ENCODE measurements around the gene RASSF4.

The RASSF4 gene

DNA sequence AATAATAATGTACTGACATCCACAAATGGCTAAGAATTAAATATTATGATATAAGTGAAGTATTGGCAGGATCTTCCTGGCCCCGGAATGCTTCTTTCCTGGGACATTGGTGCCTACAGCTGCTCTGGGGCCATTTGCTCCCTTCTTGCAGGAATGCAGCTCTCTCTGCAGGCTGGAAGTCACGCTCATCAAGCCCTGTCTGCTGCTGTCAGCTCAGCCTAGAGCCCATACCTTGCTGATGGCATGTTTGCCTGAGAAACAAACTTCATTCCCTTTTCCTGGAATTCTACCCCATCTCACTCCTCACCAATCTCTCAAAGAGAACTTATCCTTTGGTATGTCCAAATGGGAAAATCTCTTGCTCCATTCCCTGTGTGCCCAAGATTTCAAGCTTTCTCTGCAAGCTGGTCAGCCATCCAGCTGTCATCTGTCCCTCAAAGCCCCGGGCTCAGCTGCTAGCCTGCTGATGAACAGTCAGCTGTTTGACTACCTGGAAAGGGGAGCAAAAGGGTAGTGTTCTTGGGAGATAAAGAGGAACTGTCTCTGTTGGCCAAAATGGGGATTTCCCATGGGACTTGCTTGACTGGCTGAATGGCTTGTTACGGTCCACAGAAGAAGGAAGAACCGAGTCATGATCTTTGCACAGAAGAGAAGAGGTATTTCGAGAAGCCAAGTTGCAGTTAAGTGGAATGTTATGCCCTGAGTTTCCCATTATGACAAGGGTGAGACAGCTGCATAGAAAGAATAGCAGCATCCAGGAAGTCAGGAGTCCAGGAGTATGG lies 12.0 kb upstream of the RASSF4 start:
- DNase-seq (ENCODE audit: low spot score), result no peak

DNA sequence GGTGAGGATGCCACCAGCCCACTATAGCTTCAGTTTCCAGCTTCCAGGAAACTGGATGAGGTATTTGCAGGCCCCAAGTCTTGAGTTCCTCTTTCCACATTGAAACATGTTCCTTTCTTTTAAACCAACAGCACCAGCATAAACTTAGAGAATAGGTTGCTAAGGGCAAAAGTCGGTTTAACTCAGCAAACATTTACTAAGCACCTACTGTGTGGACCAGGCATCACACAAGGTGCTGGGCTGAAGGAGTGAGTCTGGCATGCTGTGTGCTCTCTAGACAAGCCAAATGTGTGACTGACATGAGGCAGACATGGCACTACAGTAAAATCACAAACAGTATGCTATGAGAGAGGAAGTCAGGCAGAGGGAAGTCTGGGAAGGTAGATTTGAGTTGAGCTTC lies 11.0 kb upstream of the RASSF4 start:
- DNase-seq (ENCODE audit: low spot score), result no peak

DNA sequence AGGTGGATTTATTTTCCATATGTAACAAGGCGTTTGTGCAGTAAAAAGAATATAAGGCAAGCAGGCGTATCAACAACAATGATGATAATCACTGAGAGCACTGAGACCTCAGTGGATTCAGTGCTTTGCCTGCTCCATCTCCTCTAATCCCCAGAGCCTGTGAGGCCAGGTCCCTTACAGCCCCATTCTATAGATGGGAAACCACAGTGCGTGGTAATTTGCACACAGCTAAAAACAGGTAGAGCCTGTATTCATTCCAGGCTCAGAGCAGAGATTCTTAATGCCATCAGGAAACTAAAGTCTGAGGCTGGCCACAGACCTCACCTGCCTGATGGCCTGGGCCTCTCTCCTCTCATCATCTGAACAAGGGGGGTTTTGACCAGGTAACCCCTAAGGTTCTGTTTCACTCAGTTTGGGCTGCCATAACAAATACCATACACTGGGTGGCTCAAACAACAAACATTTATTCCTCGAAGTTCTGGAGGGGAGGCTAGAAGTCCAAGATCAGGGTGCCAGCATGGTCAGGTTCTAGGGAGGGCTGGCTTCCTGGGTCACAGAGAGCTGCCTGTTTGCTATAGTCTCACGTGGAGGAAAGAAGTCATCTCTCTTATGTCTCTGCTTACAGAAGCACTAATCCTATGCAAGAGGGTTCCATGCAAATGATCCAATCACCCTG lies 10.3 kb upstream of the RASSF4 start:
- no peak for DNase-seq (ENCODE audit: low spot score)

DNA sequence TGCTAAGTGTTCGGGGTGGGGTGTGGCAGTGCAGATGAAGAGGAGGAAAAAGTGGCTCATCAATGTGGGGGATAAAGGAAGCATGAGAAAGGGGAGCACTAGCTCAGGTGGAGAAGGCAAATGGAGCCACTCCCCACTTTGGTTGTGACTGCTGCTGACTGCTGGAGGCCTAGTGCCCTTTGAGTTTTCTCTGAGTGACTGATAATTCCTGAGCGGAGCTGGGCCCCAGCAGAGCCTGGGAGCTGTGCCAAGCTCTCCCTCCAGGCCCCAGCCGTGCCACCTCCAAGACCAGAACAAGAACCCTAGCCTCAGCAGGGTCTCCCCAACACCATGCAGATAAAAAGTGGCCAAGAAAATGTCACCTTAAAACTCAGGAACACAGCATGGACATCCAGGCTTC lies 9.7 kb upstream of the RASSF4 start:
- DNase-seq (ENCODE audit: low spot score), result no peak

DNA sequence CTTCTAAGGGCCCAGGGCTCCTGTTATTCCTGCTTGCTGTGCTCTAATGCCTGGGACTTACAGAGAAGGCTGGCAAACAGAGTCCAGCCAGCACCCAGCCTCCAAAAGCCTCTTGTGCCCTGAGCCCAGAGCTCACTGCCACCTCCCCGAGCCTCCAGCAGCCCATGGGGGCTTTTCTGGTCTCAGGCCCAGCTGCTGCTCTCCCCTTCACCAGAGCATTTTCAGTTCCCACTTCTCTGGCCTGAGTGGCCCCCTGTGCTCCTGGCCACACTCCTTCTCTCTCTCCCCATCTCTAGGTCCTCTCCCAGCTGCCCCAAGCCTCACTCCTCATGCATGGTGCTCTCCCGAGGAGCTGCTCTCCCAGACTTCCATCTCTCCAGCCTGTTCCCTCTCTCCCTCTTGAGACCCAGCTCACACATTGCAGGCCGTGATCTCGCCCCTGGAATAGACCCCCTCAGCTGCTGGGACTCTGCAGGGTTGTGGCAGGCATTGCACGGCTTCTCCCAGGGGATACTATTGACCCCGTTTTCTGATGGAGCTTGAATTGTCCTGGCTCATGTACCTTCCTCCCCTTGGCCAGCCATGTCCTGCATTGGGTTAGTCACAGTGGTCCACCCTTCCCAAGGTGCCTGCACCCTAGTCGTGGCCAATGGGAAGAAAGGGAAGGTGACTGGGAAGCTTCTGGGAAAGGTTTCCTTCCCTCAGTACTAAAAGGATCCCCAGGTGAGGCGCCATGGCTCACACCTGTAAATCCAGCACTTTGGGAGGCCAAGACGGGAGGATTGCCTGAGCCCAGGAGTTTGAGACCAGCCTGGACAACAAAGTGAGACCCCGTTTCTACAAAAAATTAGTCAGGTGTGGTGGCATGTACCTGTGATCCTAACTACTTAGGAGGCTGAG lies 9.0 kb upstream of the RASSF4 start:
- no peak for DNase-seq (ENCODE audit: low spot score)

DNA sequence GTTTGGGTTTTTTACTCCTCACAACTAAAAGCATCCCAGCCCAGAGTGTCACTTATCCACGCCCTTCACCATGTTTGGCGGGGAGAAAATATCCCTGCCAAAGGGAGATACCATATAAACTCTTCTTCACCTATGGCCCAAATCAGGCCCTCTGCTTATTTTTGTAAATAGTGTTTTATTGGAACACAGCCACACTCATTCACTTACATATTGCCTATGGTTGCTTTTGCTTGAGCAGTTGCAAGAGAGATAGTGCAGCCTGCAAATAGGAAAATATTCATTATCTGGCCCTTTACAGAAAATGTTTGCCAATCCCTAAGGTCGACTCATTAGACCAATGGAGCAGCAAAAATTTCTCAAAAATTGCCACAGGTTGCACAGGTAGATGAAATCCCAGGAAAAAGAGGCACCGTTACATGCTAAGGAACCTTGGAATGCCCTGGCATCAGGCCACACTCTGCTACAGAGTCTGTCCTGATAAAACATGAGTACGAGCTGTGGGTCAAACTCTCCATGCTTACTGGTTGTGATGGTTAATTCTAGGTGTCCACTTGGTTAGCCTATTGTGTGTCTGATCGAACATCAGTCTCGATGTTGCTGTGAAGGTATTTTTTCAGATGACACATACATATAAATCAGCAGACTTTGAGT lies 7.9 kb upstream of the RASSF4 start:
- no peak for DNase-seq (ENCODE audit: low spot score)

DNA sequence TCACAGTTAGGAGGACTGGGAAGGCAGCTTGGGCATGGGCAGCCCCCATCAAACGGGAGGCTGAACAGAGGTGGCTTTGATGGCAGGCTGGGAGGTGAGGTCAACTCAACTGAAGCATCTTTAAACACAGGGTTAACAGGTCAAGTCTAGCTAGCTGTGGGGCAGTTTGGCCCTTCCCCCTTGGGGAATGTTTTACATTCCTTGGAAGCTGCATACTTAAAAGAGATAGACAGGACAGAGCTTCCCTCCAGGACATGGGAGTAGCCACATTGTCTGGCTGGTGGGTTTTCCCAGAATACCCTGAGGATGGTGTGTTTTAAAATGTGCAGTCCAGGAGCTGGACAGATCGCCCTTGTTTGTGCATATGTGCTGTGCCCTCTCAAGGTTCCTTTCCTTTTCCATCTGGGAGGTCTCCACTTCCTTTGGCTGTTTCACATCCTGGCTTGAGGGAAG lies 6.8 kb upstream of the RASSF4 start:
- no peak for DNase-seq (ENCODE audit: low spot score)

DNA sequence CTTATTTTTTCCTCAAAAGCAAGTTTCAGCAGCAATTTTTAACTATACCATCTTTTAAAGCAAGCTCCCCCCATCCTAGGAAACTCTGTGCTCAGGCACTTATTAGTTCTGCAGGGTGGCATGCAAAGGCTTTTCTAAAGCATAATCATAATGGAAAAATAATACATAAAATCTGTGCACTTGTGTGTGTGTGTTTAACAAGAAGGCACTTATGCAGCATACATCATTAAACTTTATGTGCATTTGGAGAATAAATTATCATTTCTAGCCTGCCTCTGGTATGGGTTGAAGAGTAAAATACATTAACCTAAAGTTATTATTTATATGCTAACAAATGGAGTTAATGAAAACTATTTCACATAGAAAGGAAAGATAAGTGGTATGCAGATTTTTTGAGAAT lies 5.6 kb upstream of the RASSF4 start:
- DNase-seq (ENCODE audit: low spot score), result no peak

DNA sequence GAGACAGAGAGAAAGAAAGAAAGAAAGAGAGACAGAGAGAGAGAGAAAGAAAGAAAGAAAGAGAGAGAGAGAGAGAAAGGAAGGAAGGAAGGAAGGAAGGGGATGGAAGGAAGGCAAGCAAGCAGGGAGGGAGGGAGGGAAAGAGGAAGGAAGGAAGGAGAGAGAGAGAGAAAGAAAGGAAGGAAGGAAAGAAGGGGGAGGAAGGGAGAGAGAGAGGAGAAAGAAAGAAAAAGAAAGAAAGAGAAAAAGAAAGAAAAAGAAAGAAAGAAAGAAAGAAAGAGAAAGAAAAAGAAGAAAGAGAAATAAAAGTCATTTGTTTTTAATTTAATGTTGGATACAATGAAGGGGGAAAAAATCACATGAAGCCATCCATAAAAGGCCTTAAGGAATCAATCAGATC lies 4.6 kb upstream of the RASSF4 start:
- no peak for DNase-seq (ENCODE audit: low spot score)

DNA sequence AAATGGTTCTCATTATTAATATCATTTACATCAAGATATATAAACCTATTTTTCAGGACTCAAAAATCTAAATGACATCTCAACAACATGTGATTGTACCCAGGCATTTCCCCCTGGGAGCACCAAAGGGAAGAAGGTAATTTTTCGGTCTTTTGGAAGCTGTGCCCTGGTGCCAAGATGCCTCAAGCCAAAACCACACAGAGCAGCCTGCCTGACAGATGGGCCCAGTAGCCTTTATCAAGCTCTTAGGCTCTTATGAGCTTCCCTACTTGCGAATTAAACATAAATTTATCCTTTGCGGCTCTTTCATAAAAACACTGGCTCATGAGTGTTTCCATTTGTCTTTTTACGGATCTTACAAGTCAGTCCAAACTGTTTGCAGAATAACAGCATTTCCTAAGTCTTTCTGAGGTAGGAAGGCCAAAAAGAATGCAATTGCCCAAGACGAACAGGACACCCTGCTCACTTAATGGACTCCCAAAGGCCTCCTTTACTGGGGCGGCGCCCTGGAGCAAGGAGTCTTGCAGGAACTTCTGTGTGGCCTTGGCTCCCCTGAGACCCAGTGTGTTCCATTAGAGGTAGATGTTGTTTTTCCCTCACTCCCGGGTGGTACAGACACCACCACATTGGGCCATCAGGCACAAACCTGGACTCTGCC lies 4.1 kb upstream of the RASSF4 start:
- DNase-seq (ENCODE audit: low spot score), result no peak

DNA sequence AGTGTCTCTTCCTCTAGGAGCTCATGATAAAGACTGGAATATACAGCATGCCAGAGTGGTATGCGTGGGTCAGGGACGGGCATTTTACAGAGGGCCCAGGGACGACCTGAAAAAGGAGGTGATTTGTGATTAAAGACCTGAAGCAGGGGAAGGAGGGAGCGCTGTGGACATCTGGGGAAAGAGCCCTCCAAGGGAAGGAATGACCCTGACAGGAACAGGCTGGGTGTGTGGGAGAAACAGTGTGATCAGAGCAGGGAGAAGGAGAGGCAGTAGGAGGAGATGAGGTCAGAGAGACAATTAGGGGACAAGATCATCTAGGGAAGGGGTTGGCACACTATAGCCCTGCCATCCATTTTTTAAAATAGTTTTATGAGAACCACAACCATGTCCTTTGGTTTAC lies 3.4 kb upstream of the RASSF4 start:
- DNase-seq (ENCODE audit: low spot score), result no peak

DNA sequence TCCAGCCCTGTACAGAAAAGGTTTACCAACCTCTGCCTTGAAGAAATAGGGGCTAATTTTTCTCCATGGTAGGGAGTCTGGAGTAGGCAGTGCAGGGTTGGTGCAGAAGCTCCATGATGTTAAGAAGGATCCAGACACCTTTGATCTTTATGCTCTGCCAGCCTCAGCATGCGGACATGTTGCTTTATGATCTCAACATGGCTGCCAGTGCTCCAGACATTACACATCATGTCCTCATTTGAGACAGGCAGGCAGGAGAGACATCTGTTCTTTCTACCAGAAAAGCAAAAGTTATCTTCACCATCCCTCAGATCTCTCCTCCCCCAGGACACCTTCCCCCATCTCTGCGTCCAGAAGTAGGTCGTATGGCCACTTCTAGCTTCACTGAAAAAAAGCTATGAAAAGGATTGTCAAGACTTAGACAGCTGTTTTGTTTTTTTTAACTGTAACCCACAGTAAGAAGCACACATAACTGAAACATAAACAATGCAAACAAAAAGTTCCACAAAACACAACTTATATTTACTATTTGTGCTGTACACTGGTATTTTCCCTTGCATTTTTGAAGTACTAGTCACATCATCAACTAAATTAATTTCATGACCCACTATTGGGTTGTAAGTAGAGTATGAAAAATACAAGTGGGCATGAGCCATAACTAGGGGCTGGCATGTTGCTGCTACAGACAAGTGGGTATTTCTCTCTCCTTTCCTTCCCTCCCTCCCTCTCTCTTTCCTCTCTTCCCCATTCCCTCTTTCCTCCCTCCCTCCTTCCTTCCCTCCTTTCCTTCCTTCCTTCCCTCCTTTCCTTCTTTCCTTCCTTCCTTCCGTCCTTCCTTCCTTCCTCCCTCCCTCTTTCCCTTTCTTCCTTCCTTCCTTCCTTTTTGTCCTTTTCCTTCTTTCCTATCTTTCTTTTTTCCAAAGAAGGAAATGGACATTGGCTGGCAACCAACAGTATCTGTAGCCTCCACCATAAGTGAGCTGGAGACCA lies 2.6 kb upstream of the RASSF4 start:
- no peak for DNase-seq (ENCODE audit: low spot score)

DNA sequence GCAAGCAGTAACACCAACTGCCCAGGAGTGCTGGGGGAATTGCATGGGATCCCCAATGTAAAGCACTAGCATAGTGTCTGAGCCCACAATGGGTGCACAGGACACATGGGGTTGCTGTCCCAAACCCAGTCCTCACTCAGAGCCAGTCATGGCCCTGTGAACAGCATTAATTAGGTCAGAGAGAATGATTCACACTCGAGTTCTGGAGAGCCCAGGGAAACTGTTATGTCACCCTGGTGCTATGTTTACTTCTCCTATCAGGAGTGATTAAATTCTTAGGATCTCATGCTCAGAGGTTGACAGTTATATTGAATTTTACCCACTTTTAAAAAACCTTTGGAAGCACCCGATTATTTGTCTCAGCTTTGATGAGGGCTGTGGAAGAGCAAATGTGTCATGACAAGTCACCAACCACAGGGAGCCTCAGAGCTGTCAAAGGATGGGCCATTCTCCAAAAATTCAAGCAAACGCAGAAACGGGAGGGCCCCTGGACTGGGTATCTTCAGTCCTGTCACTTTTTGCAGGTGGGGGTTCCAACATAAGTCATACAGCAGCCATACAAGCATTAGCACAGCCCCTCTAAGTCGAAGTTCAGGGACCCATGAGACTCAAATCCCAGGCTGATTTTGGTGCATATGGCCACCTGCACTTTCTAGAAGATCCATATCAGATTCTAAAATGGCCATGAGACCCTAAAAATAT lies 1.3 kb upstream of the RASSF4 start:
- no peak for DNase-seq (ENCODE audit: low spot score)

DNA sequence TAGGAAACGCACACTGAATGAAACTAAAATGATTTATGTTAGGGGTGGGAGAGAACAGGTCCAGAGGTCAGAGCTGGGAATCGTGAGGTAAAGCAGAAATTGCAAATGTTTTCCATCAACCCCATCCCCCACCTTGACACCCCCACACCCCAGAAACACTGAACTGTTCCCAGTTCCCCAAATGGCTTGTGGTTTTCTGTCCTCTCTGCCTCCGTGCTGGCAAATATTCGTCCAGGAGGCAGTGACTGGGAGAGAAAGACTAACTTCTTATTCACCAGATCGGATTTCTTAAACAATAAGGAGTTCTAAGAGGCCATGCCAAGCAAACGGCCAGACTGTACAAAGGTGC lies 730 bp upstream of the RASSF4 start:
- no peak for DNase-seq (ENCODE audit: low spot score)

DNA sequence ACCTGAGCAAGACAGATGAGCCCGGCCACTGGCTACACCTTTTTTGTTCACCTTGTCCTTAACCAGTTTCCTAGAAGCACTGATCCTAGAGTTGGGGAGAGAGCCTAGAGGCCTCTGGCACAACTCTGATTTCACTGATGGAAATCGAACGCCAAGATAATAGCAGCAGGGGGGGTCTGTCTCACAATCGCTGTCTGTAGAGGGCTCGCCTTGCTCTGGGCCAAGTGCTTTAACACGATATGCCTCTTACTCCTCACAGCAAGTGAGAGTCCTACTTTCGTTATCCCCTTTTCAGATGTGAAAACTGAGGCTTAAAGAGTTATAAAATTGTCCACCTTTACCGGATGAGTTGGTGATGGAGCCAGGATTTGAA lies 472 bp downstream of the RASSF4 start:
- no peak for DNase-seq (ENCODE audit: low spot score)

DNA sequence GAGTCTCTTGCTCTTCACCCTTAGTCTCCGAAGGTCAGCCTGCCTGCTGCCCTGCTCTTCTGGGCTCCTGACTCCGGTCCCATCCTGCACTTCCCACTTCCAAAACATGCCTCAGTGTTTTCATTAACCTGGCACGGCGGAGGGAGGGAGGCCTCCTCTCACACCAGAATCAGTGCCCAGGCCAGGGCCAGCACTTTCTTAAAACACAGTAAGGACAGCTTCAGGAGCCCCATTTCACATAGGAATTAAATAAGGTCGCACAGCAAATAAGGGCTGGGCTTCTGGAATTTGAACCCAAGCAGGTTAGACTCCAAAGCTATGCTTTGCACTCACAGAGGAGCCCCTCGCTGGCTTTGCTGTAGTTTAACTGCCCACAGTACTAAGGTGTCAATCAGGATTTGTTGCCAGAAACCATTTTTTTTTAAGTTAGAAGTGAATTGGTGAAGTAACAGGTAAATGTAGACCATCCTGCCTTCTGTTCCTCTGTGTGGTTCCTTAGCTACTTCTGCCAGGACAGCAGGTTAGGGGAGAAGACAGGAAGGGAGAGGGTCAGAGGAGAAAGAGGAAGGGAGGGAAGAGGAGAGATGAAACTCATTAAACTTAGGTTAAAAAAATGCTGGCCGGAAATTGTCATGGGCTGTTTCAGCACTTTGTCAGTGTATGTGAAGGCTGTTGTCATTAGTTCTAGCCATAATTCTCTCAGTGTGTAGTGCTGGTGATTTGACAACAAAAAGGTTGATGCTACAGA lies 1.1 kb downstream of the RASSF4 start:
- DNase-seq (ENCODE audit: low spot score), result no peak

DNA sequence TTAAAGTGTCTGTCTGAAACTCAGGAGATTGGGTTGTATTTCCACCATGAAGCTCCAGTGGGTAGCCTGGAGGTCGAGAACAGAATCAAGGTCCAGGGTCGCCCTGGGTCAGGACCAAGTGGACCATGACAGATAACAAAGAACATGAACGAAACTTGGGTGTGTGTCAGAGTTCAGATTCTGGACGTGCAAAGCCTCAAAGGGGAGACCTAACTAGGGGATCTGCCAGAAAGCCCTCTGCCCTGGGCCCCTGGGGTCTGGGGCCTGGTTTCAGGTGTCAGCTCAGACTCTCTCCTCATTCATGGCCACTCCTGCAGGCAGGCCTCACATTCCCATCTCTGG lies 1.6 kb downstream of the RASSF4 start:
- no peak for DNase-seq (ENCODE audit: low spot score)

DNA sequence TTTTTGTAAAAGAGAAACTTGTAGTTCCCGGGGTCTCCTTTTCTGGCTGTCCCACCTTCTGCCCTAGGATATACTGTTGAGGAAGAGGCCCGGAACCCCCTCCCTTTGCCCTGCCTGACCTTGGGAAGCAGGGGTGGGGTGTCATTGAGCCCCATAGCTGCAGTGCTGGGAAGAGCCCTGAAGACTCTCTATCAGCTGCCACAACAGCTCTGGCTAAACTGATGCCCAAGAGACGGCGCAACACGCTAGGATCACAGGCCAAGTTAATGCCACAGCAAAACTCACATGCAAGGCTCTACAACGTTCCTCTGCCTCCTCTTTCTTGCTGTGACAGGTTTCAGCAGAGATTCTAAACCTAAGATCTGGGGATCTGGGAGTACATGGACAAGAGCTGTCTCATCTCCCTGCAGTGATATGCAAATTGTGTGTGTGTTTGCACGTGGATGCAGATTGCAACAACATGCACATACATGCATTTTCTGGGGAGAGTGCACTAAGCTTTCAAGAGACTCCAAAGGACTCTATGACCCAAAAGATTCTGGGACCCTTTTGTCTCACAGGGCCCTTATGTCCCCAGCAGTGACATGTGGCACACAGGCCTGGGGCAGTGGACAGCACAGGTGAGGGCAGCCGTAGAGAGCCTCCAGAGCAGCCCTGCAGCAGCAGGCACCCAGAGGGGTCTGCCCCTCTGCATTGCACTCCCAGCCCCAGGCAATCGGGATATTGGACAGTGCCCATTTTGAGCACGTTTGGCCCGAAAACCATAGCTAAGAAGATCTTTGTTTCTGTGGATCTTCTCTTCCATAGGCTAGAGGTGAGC lies 2.5 kb downstream of the RASSF4 start:
- no peak for DNase-seq (ENCODE audit: low spot score)

Data from CD4-positive, alpha-beta T cell treated with Interleukin-6 at 100 ng/mL for 8 hours (primary cell).